NCI-H82 treated with DMSO at 0.1 percent for 48 hours (cell line): ENCODE data around the gene NEDD9.

Source experiments
- DNase-seq: peaks from one replicate; lab custom pipeline; 2025; ENCODE audit not compliant: unreplicated experiment; lab: John Stamatoyannopoulos, UW

The NEDD9 gene

DNA sequence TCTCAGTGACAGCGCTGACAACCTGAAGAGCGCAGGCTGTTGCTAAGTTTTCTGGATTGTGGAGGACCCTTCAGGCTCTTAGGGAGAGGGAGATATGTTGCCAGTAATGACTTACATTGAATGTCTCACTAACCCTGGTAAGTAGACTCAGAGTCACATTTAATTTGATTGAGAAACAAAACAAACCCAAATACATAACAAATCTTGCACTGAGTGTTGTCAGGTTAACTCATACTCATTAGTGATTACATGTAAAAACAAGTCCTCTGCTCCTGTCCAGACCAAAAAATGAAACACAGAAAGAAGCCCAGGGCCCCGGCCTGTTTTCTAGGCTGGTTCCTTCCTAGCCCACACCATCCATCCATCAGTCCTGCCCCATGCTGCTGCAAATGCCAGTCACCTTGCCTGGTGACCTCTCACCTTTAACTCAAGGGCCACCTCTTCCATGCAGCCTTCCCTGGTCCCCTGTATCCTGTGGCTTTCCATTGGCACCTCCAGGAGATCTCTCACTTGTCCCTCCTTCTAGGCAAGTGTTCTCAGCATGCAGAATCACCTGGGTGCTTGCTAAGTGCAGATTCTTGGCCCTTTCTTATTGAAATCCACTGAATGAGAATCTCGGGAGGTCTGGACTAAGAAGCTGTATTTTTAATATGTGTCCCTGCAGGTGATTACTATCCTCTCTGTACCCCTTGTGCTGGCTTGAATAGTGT, 86.2 kb downstream of the NEDD9 start:
- DNase-seq, result no peak

DNA sequence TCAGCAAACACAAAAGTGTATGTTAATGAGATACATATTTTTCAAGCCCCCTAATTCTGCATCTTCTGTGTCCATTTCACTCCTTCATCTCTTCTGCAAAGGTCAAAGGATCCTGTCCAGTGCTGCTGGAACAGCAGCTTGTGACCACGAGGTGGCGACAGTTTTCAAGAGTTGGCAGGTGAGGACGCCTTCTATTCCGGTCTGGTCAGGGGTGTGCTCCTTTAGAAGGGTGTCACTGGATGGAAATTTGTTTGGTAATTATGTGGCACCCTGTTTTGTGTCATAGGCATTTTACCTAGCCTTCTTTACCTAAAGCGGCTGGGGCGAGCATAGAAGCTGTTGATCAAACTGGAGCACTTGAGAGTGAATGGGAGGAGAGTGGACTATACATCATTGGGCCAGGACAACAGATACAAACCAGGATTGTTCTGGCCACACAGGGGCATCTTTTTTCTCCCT, 88.0 kb downstream of the NEDD9 start:
- peak; percentile 23 for DNase-seq

DNA sequence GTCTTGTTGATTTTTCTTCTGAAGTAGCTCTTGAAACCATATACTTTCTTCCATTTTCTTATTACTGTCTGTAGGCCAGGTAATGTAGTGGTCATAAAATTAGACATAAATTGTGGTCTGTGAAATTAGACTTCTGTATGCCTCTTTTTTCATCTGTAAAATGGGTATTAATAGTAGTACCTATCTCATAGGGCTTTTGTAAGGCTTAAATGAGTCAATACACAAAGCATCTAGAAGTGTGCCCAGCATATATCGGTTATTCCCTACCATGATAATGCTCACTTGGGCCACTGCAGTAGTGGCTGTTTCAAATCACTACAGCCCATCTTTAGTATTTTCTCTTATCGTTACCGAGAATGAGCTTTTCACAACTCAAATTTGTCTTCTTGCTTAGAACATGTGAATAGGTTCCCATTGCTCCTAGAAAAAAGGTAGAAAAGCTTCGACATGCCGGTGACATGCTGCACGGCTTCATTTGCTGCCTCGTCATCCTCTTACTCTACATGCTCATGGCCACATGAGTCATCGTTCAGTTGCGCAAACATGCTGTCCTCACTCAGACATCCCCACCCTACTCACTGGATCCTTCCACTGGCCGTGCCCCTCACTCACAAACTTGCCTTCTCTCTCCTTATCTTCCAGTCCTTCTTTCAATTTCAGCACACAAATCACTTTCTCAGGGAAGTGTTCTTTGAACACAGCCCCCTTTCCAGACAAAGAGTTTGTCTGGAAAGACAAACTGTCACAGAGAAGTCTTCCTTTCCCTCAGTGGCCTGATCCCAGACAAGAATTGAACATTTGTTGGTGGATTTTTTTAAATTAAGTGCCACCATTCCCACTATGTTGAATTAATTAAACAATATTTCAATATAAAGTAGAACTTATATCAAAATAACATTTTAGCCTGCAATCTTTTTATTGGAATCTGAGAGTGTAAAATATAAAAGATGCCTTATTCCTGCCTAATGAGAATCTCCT, 88.8 kb downstream of the NEDD9 start:
- no peak for DNase-seq

DNA sequence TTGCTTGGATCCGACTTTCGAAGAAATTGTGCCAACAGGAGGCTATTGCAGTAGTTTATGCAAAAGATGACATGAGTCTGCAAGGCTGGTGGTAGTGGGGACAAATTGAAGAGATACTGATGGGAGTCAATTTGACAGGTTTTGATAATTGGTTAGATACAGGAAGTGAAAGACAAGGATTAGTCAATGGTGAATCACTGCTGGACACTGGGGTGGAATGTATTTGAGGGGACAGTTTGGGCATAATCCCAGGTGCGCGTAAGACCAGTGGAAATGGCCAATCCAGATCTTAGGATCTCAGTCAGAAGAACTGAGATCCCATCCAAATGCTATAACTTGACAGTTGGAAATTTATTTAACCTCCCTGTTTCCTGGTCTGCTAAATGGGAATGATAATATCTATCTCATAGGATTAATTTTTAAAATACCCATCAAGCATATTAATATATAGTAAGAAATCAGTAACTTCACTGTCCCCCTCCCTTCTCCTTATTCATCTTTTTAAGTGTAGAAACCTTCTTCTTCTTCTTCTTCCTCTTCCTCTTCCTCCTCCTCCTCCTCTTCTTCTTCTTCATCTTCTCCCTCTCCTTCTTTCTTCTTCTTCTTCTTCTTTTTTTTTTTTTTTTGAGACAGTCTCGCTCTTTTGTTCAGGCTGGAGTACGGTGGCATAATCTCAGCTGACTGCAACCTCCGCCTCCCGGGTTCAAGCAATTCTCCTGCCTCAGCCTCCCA, 90.0 kb downstream of the NEDD9 start:
- DNase-seq, result no peak

DNA sequence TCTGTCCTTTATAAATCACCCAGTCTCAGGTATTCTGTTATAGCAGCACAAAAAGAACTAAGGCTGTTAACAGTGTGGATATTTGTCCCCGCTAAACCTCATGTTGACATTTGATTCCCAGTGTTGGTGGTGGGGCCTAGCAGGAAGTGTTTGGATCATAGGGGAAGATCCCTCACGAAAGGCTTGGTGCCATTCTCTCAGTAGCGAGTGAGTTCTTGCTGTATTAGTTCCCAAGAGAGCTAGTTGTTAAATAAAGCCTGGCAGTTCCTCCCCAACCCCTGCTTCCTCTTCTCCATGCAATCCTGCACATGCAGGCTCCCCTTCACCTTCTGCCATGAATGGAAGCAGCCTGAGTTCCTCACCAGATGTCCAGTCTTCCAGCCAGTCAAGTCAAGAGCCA, 91.2 kb downstream of the NEDD9 start:
- DNase-seq, result no peak

DNA sequence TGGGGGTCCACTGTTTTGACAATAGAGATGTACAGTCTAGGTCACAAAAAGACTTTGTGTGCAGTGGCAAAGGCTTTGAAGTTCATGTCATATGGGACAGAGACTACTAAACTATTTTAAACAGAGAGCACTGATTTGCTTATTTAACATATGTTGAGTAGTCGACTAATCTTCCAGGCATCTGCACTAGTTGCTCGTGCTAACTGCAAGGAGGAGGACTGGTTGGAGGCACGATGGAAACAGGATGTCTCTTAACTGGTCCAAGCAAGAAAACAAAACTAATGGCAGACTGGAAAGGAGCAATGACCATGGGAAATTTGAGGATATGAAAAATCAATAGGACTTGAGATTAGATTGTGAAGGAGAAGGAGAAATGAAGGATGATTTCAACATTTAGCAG, 92.4 kb downstream of the NEDD9 start:
- DNase-seq, result no peak

DNA sequence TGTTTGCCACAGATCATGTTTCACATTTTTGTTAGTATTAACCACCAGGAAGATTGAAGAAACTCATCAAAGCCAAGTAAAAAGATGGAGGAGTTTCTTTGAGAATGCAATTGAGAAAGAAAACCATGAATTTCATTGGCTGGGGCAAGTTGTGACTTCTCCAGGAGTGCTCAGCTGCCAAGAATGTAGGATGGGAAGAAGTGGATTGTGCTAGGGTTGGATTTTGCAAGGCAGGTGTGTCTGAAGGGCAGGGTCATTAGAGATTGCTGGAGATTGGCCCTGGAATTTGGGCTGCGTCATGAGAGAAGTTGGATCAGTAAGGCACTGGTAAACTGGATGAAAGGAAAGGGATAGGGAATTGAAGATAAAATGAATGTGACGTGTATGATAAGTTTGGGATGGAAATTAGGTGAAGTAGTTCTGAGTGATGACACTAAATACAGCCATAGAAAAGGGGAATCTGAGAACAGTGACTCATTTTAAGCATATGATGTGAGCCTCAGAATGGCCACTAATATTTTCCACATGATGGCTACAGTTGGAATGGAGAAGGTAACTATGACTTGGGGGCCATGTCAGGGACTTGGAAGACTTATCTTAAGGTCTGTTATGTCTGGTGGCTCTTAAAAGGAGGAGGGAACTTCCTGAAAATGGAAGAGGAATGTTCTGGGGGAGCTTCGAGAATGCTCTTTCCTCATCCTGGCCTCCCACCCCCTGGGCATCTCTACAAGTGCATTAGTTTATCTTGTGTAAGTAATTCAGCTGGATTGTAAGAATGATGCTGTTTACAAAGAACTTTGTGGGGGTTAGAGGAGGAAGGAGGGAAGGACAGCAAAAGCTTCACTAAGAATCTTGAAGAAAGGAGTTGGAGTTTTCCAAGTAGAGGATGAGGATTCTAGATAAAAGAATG, 93.2 kb downstream of the NEDD9 start:
- no peak for DNase-seq

DNA sequence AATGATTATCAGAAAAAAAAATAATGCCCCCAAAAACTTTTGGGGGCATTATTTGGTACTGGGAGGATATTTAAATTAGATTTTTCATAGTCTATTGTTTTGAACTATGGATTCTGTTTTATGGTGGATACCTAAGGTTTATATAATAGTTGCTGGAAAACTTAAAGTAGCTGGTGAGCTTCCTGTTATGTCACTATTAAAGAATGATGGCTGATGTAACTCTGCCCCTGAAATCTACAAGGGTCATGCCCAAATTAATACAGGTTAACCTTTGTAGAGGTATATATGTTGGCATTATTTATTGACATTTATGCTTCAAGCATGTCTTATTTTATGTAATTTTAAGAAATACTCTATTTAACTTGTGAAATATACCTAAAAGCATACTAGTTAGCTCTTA, 95.7 kb downstream of the NEDD9 start:
- DNase-seq, result no peak
